Peyer's patch (tissue), 4 donors: ENCODE results near the gene PPFIBP1. TPM values are rescaled to one million over a fixed set of nuclear protein-coding genes. Genes with fewer than 3 reads are reported as not detected.
A peak's percentile ranks its signal among the peaks of the same experiment; 100 is the strongest.

Experiments
- DNase-seq, 3 donors: peaks; one replicate each; pipeline ENCODE4 v3.0.0-alpha.2; 2017 to 2019
- H3K27ac ChIP-seq, 4 donors: fragments of 200-600 bp; sonication (generic); one replicate each; pipeline ENCODE4 v1.5.1; 2016 to 2019
- H3K27me3 ChIP-seq, 2 donors: fragments of 200-600 bp; sonication (generic); one replicate each; pipeline ENCODE4 v1.5.1; 2019
- H3K36me3 ChIP-seq, 3 donors: fragments of 200-600 bp; sonication (generic); one replicate each; pipeline ENCODE4 v1.5.1; 2016 to 2019
- H3K4me1 ChIP-seq, 4 donors: fragments of 200-600 bp; sonication (generic); one replicate each; pipeline ENCODE4 v1.5.1; 2016 to 2019
- H3K4me3 ChIP-seq, 4 donors: fragments of 200-600 bp; sonication (generic); 1 replicate in 3 of 4; 2 replicates in 1 of 4; pipeline ENCODE4 v1.5.1; 2016 to 2019; ENCODE audit warnings: mild to moderate bottlenecking in 1 of 4
- H3K9me3 ChIP-seq, 4 donors: fragments of 200-600 bp; sonication (generic); one replicate each; pipeline ENCODE4 v1.5.1; 2016 to 2019; ENCODE audit warnings: mild to moderate bottlenecking in 1 of 4
- CTCF ChIP-seq, 6 experiments: fragments of 450-650 bp in 4 of 6; fragments of 200-600 bp in 2 of 6; sonication (generic) in 1 of 6; IDR thresholded peaks; one replicate each; pipeline ENCODE4 v1.5.1; 2017 to 2019; ENCODE audit warnings: antibody characterized with exemption in 6 of 6, mild to moderate bottlenecking in 3 of 6, moderate library complexity in 1 of 6
- POLR2A ChIP-seq, 2 donors: fragments of 450-650 bp; IDR thresholded peaks; one replicate each; pipeline ENCODE4 v1.5.1; 2017; ENCODE audit warnings: antibody characterized with exemption in 2 of 2, mild to moderate bottlenecking in 2 of 2, moderate library complexity in 2 of 2
- total RNA-seq, 4 donors: library from RNA; depleted of rRNA; stranded (reverse); fragments of >200 nt; gene quantifications; one replicate each; pipeline ENCODE4 v1.1.0, GENCODE V29; 2016

Gene PPFIBP1
- total RNA-seq, 4 donors from 2014 or later, result 37.5 to 171 (median 48.1) TPM

DNA sequence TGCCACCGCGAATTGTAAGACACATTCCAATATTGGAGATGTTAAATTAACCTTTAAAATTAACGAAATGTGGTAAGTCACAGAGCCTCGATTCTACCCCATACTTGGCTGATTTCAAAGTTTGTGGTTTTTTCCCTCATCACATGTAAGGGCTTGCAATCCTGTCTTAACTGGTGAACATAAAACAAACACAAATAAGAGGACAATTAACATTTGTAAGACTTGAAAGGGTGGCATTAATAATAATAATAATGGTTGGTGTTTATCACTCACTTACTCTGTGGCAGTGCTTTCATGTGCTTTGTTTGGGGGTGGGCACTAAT lies 26.6 kb downstream of the PPFIBP1 start:
- Histone ChIP-seq H3K36me3 (no peaks in the 10 kb centered on the region), H3K4me3 (no peak overlapping the region), H3K4me1 (peaks cover 0 to 16% (median 4%) of the 10 kb centered on the region in 4 donors), H3K27me3 (no peaks in the 10 kb centered on the region), H3K9me3 (no peaks in the 10 kb centered on the region), H3K27ac (no peak overlapping the region)
- no peak for DNase-seq
- no peak for TF ChIP-seq POLR2A (IDR thresholded peaks at IDR 0.05)
- no peak for TF ChIP-seq CTCF (IDR thresholded peaks at IDR 0.05)

DNA sequence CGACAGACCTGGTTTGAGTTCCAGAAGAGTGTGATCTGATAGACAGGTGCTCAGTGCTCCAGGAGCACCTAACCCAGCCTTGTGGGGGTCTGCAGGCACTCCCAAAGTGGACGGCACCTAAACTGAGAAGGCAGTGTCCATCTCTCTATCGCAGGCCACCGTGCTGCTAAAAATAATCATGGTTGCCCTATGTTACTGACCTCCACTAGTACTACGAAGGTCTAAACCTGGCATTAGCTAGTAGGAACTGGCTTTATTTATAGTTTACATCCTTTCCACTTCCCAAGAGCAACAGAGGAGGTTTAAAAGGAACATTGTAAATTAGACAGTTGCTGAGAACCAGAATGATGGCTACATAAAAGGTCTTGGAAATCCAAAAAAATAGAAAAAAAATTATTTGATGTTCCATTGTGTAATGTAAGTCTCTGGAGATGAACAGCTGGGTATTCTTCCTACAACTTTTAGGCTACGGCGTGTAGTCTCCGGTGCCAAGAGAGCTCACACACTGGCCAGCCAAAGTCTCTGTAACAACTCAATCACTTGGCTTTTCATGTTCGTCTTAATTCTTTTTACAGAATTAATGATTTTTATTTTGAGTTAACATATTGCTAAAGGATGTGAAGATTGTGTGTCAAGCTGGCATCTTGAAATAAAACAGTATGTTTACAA lies 27.3 kb downstream of the PPFIBP1 start:
- Histone ChIP-seq H3K9me3 (no peaks in the 10 kb centered on the region), H3K36me3 (no peaks in the 10 kb centered on the region), H3K27me3 (no peaks in the 10 kb centered on the region), H3K4me3 (no peak overlapping the region), H3K27ac (peak overlapping the region in 2 of 4 donors; percentile 11 to 13), H3K4me1 (peaks cover 0 to 16% (median 4%) of the 10 kb centered on the region in 4 donors)
- DNase-seq, result no peak
- no peak for TF ChIP-seq POLR2A (IDR thresholded peaks at IDR 0.05)
- no peak for TF ChIP-seq CTCF (IDR thresholded peaks at IDR 0.05)

GRCh38 chr12:27552235-27552634 lies 28.2 kb downstream of the PPFIBP1 start:
- peaks cover 0 to 16% (median 4%) of the 10 kb centered on the region in 4 donors for H3K4me1 ChIP-seq
- no peak for DNase-seq
- H3K4me3 ChIP-seq, result no peak overlapping the region
- no peaks in the 10 kb centered on the region for H3K36me3 ChIP-seq
- H3K27ac ChIP-seq, result no peak overlapping the region
- TF ChIP-seq CTCF (IDR thresholded peaks at IDR 0.05), result no peak
- TF ChIP-seq POLR2A (IDR thresholded peaks at IDR 0.05), result no peak
- H3K9me3 ChIP-seq, result no peaks in the 10 kb centered on the region
- no peaks in the 10 kb centered on the region for H3K27me3 ChIP-seq

DNA sequence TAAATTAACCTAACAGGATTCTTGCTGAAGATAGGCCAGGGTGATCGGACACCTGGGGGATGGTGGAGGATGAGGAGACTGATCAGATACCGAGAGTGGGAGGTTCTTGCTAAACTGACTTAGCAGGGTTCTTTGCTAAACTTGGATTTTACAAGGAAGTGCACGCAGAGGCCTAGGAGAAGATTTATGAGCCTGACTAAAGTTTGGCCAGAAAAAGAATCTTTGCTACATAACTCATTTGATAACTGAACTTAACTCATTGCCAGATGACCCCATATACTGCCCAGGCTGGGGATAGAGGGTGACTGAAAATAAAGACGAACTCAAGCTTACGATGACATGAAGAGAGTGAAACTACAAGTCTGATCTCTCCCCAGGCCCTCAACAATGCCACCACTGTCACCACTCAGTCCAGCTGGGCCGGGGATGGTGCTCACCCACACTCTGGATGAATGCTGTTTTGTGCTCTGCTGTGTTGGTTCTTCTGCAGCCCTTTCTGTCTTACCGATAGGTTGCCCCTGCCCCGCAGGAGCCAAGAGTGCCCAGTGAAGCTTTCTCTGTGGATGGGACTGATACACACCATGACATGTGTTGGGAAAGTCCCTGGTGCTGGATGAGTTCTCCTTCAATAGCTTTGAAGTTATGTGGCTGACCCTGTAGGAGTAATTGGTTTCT lies 29.0 kb downstream of the PPFIBP1 start:
- no peaks in the 10 kb centered on the region for H3K36me3 ChIP-seq
- no peak overlapping the region for H3K4me3 ChIP-seq
- no peak for TF ChIP-seq POLR2A (IDR thresholded peaks at IDR 0.05)
- TF ChIP-seq CTCF (IDR thresholded peaks at IDR 0.05), result no peak
- H3K27ac ChIP-seq, result no peak overlapping the region
- no peak for DNase-seq
- H3K27me3 ChIP-seq, result no peaks in the 10 kb centered on the region
- H3K4me1 ChIP-seq, result peaks cover 0 to 16% (median 4%) of the 10 kb centered on the region in 4 donors
- H3K9me3 ChIP-seq, result no peaks in the 10 kb centered on the region

DNA sequence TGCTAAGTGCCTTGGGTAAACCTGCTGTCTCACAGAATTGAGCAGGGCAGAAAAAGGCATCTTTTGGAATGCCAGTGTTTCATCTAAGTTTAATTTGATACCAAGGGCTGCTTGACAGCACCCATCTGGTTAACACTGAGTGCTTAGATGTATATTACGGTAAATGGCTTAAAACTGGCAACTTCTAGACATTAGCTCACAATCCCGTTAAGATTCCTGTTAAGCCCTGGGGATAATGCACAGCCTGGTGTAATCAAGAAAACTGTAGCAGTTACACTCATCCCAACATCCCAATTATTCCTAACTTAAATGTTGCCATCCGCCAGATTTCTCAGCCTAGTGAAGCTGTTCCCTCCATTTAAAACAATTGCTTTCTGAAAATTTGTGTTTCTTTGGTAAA lies 29.9 kb downstream of the PPFIBP1 start:
- Histone ChIP-seq H3K4me1 (peaks cover 0 to 14% (median 4%) of the 10 kb centered on the region in 4 donors), H3K27me3 (no peaks in the 10 kb centered on the region), H3K9me3 (no peaks in the 10 kb centered on the region), H3K36me3 (no peaks in the 10 kb centered on the region), H3K4me3 (no peak overlapping the region), H3K27ac (peak overlapping the region in 2 of 4 donors; percentile 22 to 26)
- no peak for DNase-seq
- no peak for TF ChIP-seq POLR2A (IDR thresholded peaks at IDR 0.05)
- TF ChIP-seq CTCF (IDR thresholded peaks at IDR 0.05), result no peak
